ENCODE data around the gene PALD1.

GRCh38 chr10:70615211-70615610 is 136.6 kb downstream of the PALD1 start:
- TF ChIP-seq CTCF (IDR thresholded peaks at IDR 0.05) (no peak), EP300 (IDR thresholded peaks at IDR 0.05) (no peak)

All from esophagus muscularis mucosa (tissue), 3 donors.